ENCODE results near the gene RNASET2. TPM values are rescaled to one million over a fixed set of nuclear protein-coding genes. Genes with fewer than 3 reads are reported as not detected.

The RNASET2 gene
- total RNA-seq, 1 donor from 2014 or later: 22.0 TPM

GRCh38 chr6:166977621-166978525 lies 21.5 kb upstream of the RNASET2 start:
- H3K4me1 Mint-ChIP-seq (ENCODE audit: low read depth, unreplicated experiment): peaks cover 4% of the 10 kb centered on the region
- H3K79me2 ChIP-seq (ENCODE audit: insufficient read depth, low read length): no peaks in the 10 kb centered on the region
- no peaks in the 10 kb centered on the region for H4K20me1 ChIP-seq (ENCODE audit: insufficient read depth, low read length)
- H3K27ac Mint-ChIP-seq (ENCODE audit: unreplicated experiment): no peak overlapping the region
- H3K4me1 ChIP-seq (ENCODE audit: insufficient read depth, low read length): no peaks in the 10 kb centered on the region
- no peak overlapping the region for H3K4me3 ChIP-seq (ENCODE audit: insufficient read depth, low read depth, low read length)
- no peak overlapping the region for H3K9ac ChIP-seq (ENCODE audit: low read length)
- no peaks in the 10 kb centered on the region for H3K9me3 ChIP-seq (ENCODE audit: insufficient read depth, low read depth, low read length)
- no peak overlapping the region for H3K27ac ChIP-seq (ENCODE audit: low read depth, low read length)
- DNase-seq (ENCODE audit: low read depth) (no peak), FAIRE-seq (no peak)
- H3K4me2 ChIP-seq (ENCODE audit: low read length): no peak overlapping the region
- H3K36me3 ChIP-seq (ENCODE audit: insufficient read depth, low read length): no peaks in the 10 kb centered on the region
- H2AFZ ChIP-seq (ENCODE audit: low read depth, low read length): no peak overlapping the region
- TF ChIP-seq, protein P1, sequence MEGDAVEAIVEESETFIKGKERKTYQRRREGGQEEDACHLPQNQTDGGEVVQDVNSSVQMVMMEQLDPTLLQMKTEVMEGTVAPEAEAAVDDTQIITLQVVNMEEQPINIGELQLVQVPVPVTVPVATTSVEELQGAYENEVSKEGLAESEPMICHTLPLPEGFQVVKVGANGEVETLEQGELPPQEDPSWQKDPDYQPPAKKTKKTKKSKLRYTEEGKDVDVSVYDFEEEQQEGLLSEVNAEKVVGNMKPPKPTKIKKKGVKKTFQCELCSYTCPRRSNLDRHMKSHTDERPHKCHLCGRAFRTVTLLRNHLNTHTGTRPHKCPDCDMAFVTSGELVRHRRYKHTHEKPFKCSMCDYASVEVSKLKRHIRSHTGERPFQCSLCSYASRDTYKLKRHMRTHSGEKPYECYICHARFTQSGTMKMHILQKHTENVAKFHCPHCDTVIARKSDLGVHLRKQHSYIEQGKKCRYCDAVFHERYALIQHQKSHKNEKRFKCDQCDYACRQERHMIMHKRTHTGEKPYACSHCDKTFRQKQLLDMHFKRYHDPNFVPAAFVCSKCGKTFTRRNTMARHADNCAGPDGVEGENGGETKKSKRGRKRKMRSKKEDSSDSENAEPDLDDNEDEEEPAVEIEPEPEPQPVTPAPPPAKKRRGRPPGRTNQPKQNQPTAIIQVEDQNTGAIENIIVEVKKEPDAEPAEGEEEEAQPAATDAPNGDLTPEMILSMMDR (IDR thresholded peaks at IDR 0.05; ENCODE audit: insufficient read depth, low read depth, low read length): no peak
- TF ChIP-seq EZH2 (IDR thresholded peaks at IDR 0.05; ENCODE audit: insufficient read depth, low read length): no peak
- no peaks in the 10 kb centered on the region for H3K36me3 Mint-ChIP-seq (ENCODE audit: low read depth, unreplicated experiment)
- no peak overlapping the region for H3K4me3 Mint-ChIP-seq (ENCODE audit: unreplicated experiment)
- H3K27me3 ChIP-seq (ENCODE audit: insufficient read depth, low read length): no peaks in the 10 kb centered on the region
- H3K27me3 Mint-ChIP-seq (ENCODE audit: low read depth, unreplicated experiment): no peaks in the 10 kb centered on the region
- no peaks in the 10 kb centered on the region for H3K9me3 Mint-ChIP-seq (ENCODE audit: unreplicated experiment)

DNA sequence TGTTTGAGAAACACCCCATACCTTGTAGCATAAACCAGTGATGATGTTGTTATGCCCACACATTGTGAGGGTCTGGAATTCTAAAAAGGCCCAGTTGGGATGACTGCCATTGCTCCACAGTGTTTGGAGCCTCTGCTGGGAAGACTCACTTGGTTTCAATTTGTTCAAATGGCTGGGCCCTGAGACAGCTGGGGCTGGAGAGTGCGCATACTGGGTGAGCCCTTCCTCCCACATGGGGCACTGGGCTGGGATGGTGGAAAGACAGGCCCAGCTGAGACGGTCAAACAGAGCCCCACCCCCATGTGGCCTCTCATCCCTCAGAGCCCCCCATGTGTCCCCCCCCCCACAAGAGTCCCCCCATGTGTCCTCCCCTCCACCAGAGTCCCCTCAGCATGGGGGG lies 20.3 kb upstream of the RNASET2 start:
- Mint-ChIP-seq H3K27me3 (ENCODE audit: low read depth, unreplicated experiment) (no peaks in the 10 kb centered on the region), H3K9me3 (ENCODE audit: unreplicated experiment) (no peaks in the 10 kb centered on the region), H3K4me3 (ENCODE audit: unreplicated experiment) (no peak overlapping the region), H3K36me3 (ENCODE audit: low read depth, unreplicated experiment) (no peaks in the 10 kb centered on the region), H3K4me1 (ENCODE audit: low read depth, unreplicated experiment) (peaks cover 5% of the 10 kb centered on the region), H3K27ac (ENCODE audit: unreplicated experiment) (no peak overlapping the region)
- no peaks in the 10 kb centered on the region for H3K79me2 ChIP-seq (ENCODE audit: insufficient read depth, low read length)
- H3K4me1 ChIP-seq (ENCODE audit: insufficient read depth, low read length): no peaks in the 10 kb centered on the region
- FAIRE-seq (no peak), DNase-seq (ENCODE audit: low read depth) (no peak)
- no peak overlapping the region for H3K4me3 ChIP-seq (ENCODE audit: insufficient read depth, low read depth, low read length)
- no peaks in the 10 kb centered on the region for H3K27me3 ChIP-seq (ENCODE audit: insufficient read depth, low read length)
- TF ChIP-seq, protein P1 (IDR thresholded peaks at IDR 0.05; ENCODE audit: insufficient read depth, low read depth, low read length): no peak
- no peak for TF ChIP-seq EZH2 (IDR thresholded peaks at IDR 0.05; ENCODE audit: insufficient read depth, low read length)
- no peak overlapping the region for H2AFZ ChIP-seq (ENCODE audit: low read depth, low read length)
- no peaks in the 10 kb centered on the region for H3K36me3 ChIP-seq (ENCODE audit: insufficient read depth, low read length)
- H3K4me2 ChIP-seq (ENCODE audit: low read length): no peak overlapping the region
- no peaks in the 10 kb centered on the region for H4K20me1 ChIP-seq (ENCODE audit: insufficient read depth, low read length)
- H3K27ac ChIP-seq (ENCODE audit: low read depth, low read length): no peak overlapping the region
- H3K9ac ChIP-seq (ENCODE audit: low read length): no peak overlapping the region
- H3K9me3 ChIP-seq (ENCODE audit: insufficient read depth, low read depth, low read length): no peaks in the 10 kb centered on the region

DNA sequence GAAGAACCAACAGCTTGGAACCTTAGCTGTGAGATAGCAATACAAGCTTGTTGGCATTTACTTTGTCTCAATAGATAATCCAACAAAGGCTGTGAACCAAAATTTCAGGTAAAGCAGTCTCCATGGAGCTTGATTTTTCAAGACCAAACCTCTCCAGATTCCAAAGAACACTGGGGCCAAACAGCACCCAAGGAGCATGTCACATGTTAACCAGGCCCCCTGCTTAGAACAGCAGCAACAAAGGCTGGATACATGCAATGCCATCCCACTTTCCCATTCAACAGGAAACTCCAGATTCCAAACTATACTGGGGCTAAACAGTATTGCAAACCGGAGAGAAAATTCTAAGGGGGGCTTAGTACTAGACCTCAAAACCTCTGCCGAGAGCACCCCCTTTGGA lies 15.8 kb upstream of the RNASET2 start:
- H2AFZ ChIP-seq (ENCODE audit: low read depth, low read length): no peak overlapping the region
- Mint-ChIP-seq H3K4me3 (ENCODE audit: unreplicated experiment) (no peak overlapping the region), H3K4me1 (ENCODE audit: low read depth, unreplicated experiment) (peaks cover 6% of the 10 kb centered on the region), H3K27ac (ENCODE audit: unreplicated experiment) (no peak overlapping the region), H3K27me3 (ENCODE audit: low read depth, unreplicated experiment) (no peaks in the 10 kb centered on the region), H3K36me3 (ENCODE audit: low read depth, unreplicated experiment) (no peaks in the 10 kb centered on the region), H3K9me3 (ENCODE audit: unreplicated experiment) (no peaks in the 10 kb centered on the region)
- no peaks in the 10 kb centered on the region for H3K4me1 ChIP-seq (ENCODE audit: insufficient read depth, low read length)
- H3K27me3 ChIP-seq (ENCODE audit: insufficient read depth, low read length): no peaks in the 10 kb centered on the region
- no peak overlapping the region for H3K9ac ChIP-seq (ENCODE audit: low read length)
- no peak overlapping the region for H3K27ac ChIP-seq (ENCODE audit: low read depth, low read length)
- H3K36me3 ChIP-seq (ENCODE audit: insufficient read depth, low read length): no peaks in the 10 kb centered on the region
- no peaks in the 10 kb centered on the region for H4K20me1 ChIP-seq (ENCODE audit: insufficient read depth, low read length)
- DNase-seq (ENCODE audit: low read depth) (no peak), FAIRE-seq (no peak)
- H3K4me2 ChIP-seq (ENCODE audit: low read length): no peak overlapping the region
- H3K79me2 ChIP-seq (ENCODE audit: insufficient read depth, low read length): no peaks in the 10 kb centered on the region
- no peak overlapping the region for H3K4me3 ChIP-seq (ENCODE audit: insufficient read depth, low read depth, low read length)
- no peak for TF ChIP-seq EZH2 (IDR thresholded peaks at IDR 0.05; ENCODE audit: insufficient read depth, low read length)
- TF ChIP-seq, protein P1 (IDR thresholded peaks at IDR 0.05; ENCODE audit: insufficient read depth, low read depth, low read length): no peak
- no peaks in the 10 kb centered on the region for H3K9me3 ChIP-seq (ENCODE audit: insufficient read depth, low read depth, low read length)

All from astrocyte (in vitro differentiated cells and primary cell).